ENCODE measurements around the gene KIAA1958. TPM values are rescaled to one million over a fixed set of nuclear protein-coding genes. Genes with fewer than 3 reads are reported as not detected.
"Not testable (repeated sequence)": the region's sequence is repeated elsewhere in the genome, so short reads cannot be mapped to it uniquely, and the experiment has no call there.

The KIAA1958 gene
- total and polyA plus RNA-seq, 8 donors: 10.5 to 15.6 (median 14.2) TPM

DNA sequence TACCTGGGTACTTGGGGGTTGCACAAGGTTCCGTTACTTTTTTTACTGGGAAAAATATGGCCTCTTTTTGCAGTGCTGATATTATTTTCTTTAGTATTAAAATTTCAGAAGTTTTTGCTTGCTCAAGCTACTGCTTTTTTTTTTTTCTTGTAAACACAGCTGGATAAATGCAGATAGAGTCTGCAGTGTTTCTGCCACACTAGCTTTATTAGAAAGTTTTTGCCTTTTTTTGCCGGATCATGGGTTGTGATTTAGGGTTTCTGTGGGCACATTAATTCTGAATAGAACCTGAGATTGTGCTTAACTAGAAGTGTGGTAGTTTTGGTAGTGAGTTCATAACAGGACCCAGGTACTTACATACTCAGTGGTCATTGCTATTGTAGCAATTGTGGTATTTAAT lies 19.9 kb downstream of the KIAA1958 start:
- intact Hi-C loops (cut with DNase I): no loop called here
- DNase-seq: peak in 2 of 4 donors; percentile 34 to 47
- Histone ChIP-seq H3K27me3 (no peaks in the 10 kb centered on the region), H3K4me1 (peaks cover 0 to 5% of the 10 kb centered on the region in 2 donors), H3K36me3 (no peaks in the 10 kb centered on the region), H3K4me3 (no peak overlapping the region), H3K27ac (peak overlapping the region in 1 of 2 donors; percentile 23), H3K9me3 (no peaks in the 10 kb centered on the region)
- peak; percentile 67 for ATAC-seq
- TF ChIP-seq, protein P1, sequence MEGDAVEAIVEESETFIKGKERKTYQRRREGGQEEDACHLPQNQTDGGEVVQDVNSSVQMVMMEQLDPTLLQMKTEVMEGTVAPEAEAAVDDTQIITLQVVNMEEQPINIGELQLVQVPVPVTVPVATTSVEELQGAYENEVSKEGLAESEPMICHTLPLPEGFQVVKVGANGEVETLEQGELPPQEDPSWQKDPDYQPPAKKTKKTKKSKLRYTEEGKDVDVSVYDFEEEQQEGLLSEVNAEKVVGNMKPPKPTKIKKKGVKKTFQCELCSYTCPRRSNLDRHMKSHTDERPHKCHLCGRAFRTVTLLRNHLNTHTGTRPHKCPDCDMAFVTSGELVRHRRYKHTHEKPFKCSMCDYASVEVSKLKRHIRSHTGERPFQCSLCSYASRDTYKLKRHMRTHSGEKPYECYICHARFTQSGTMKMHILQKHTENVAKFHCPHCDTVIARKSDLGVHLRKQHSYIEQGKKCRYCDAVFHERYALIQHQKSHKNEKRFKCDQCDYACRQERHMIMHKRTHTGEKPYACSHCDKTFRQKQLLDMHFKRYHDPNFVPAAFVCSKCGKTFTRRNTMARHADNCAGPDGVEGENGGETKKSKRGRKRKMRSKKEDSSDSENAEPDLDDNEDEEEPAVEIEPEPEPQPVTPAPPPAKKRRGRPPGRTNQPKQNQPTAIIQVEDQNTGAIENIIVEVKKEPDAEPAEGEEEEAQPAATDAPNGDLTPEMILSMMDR (IDR thresholded peaks at IDR 0.05): no peak

DNA sequence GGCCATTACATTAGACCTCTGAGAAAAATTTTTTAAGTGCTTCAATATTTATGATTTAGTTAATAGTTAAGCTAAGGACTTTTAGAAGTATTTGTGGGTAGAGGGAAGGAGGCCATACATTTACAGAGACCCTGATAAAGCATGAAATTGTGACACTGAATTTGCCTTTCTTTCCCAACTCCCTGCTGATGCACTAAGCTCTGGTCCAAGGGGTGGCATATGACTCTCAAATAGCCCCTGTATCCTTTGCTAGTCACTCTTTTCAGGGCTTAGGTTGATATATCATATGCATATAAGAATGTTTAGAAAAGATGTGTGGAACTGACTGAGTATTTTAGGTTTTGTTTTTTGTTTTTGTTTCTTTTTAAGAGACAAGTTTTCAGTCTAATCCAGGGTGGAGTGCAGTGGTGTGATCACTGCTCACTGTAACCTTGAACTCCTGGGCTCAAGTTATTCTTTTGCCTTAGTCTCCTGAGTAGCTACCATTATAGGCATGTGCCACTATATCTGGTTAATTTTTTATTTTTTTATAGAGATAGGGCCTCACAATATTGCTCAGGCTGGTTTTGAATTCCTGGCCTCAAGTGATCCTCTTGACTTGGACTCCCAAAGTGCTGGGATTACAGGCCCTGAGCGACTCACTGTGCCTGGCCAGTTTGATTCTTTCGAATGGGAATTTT lies 20.5 kb downstream of the KIAA1958 start:
- peak overlapping the region in 1 of 2 donors; percentile 23 for H3K27ac ChIP-seq
- intact Hi-C loops (cut with DNase I): no loop called here
- H3K9me3 ChIP-seq: no peaks in the 10 kb centered on the region
- TF ChIP-seq, protein P1 (IDR thresholded peaks at IDR 0.05): no peak
- H3K36me3 ChIP-seq: no peaks in the 10 kb centered on the region
- DNase-seq (no peak), ATAC-seq (peak; percentile 22)
- H3K4me3 ChIP-seq: no peak overlapping the region
- H3K27me3 ChIP-seq: no peaks in the 10 kb centered on the region
- H3K4me1 ChIP-seq: peaks cover 0 to 5% of the 10 kb centered on the region in 2 donors

GRCh38 chr9:112508377-112508776 lies 21.8 kb downstream of the KIAA1958 start:
- TF ChIP-seq, protein P1 (IDR thresholded peaks at IDR 0.05): no peak
- H3K9me3 ChIP-seq: no peaks in the 10 kb centered on the region
- no peaks in the 10 kb centered on the region for H3K27me3 ChIP-seq
- intact Hi-C loops (cut with DNase I): no loop called here
- H3K4me1 ChIP-seq: no peaks in the 10 kb centered on the region
- H3K4me3 ChIP-seq: no peak overlapping the region
- no peak for DNase-seq
- ATAC-seq: no peak
- H3K36me3 ChIP-seq: no peaks in the 10 kb centered on the region
- no peak overlapping the region for H3K27ac ChIP-seq

- intact Hi-C loops (cut with DNase I); H3K27ac ChIP-seq; H3K27me3 ChIP-seq; ATAC-seq; H3K9me3 ChIP-seq; DNase-seq; H3K36me3 ChIP-seq; H3K4me1 ChIP-seq; H3K4me3 ChIP-seq: not testable (repeated sequence)
Observed at GRCh38 chr9:112512377-112512776, 25.8 kb downstream of the KIAA1958 start.

DNA sequence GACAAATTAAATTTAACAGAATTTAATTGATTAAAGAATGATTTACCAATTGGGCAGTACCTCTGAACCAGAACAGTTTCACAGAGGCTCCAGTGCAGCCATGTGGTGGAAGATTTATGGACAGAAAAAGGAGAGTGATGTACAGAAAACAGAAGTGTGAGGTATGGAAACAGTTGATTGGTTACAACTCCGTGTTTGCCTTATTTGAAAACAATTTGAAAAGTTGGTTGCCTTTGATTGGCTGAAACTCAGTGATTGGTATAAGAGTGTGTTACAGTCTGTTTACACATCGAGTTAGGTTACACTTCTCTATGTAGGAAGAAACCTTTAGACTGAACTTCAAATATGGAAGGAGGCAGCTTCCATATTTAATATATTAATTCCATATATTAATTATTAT lies 30.1 kb downstream of the KIAA1958 start:
- ATAC-seq: no peak
- H3K4me1 ChIP-seq: peaks cover 0 to 4% of the 10 kb centered on the region in 2 donors
- DNase-seq: no peak
- no peaks in the 10 kb centered on the region for H3K27me3 ChIP-seq
- TF ChIP-seq, protein P1 (IDR thresholded peaks at IDR 0.05): no peak
- no peak overlapping the region for H3K27ac ChIP-seq
- no peaks in the 10 kb centered on the region for H3K36me3 ChIP-seq
- no peak overlapping the region for H3K4me3 ChIP-seq
- H3K9me3 ChIP-seq: no peaks in the 10 kb centered on the region
- intact Hi-C loops (cut with DNase I): no loop called here

DNA sequence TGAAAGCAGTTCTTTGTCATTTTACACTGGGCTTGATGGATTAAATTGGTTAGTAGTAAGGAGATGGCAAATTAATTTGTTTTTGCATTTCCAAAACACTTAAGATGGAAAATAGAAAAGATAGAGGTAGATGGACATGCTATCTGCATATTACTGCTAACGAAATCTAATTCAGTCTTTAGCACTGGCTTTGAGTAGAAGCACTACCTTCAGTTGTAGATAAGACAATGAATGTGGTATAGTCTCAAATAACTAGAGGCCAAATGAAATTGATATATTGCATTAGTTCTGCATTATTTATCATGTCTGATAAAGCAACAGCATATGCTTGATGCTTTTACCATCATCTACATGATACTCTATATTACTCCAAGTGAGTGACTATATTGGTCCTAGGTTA lies 33.4 kb downstream of the KIAA1958 start:
- intact Hi-C loops (cut with DNase I): no loop called here
- ATAC-seq (no peak), DNase-seq (no peak)
- Histone ChIP-seq H3K9me3 (no peaks in the 10 kb centered on the region), H3K36me3 (no peaks in the 10 kb centered on the region), H3K27me3 (no peaks in the 10 kb centered on the region), H3K4me3 (no peak overlapping the region), H3K27ac (no peak overlapping the region), H3K4me1 (peaks cover 0 to 4% of the 10 kb centered on the region in 2 donors)
- TF ChIP-seq, protein P1 (IDR thresholded peaks at IDR 0.05): no peak
